Hematopoietic multipotent progenitor cell treated with erythropoietin and hydrocortisone succinate and interleukin-3 and kit ligand, for 4 days (in vitro differentiated cells): ENCODE data around the gene INTS13.
A peak's percentile ranks its signal among the peaks of the same experiment; 100 is the strongest.
"Not testable (repeated sequence)": the region's sequence is repeated elsewhere in the genome, so short reads cannot be mapped to it uniquely, and the experiment has no call there.

Experiments used
- DNase-seq: peaks from one replicate; pipeline ENCODE4 v3.0.0-alpha.2; 2015

INTS13 gene

DNA sequence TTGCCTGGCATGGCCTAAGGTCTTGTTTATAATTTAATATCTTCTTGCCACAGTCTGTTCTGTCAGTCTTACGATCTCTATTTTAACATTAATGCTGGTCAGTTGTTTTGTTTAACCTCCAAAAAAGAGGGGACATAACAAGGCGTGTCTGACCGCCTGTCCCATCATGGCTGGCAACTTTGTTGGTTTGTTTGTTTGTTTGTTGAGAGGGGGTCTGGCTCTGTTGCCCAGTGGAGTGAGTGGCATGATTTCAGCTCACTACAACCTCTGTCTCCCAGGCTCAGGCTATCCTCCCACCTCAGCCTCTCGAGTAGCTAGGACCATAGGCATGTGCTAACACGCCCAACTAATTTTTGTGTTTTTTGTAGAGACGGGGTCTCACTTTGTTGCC, 68.7 kb downstream of the INTS13 start:
- no peak for DNase-seq

GRCh38 chr12:26868447-26869103, 69.2 kb downstream of the INTS13 start:
- peak; percentile 73 for DNase-seq

DNA sequence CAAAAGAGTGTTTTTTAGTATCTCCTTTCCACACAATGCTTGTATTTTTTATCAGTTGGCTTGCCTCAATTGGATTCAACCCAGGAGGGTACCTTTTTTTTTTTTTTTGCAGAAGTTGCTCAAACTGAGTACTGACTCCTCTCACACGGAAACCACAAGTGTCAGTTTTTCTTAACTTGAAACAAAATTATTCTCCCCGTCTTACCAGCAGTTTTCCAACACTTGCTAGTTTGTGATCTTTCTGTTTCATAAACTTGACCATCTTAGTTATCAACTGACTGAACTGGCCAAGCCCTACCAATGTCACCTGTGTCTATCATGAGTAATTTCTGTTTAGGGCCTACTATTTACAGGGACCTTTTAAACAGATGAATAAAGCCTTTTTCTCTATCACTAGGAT, 70.7 kb downstream of the INTS13 start:
- peak; percentile 94 for DNase-seq

GRCh38 chr12:26863515-26863914, 74.3 kb downstream of the INTS13 start:
- DNase-seq, result peak; percentile 65

- DNase-seq, result not testable (repeated sequence)
Observed at GRCh38 chr12:26862787-26863186, 75.0 kb downstream of the INTS13 start.

DNA sequence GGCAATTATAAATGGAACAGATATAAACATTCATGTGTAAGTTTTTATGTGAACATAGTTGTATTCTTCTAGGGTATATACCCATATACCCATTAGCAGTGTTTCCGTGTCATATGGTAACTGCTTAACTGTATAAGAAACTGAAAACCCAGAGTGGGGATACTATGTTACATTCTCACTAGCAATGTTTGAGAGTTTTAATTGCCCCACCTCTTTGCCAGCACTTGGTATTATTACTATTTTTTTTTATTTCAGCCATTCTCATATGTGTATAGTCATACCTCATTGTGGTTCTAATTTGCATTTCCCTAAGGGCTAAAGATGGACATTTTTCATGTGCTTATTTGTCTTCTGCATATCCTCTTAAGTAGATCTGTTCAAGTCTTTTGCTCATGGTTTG, 76.1 kb downstream of the INTS13 start:
- DNase-seq, result no peak

GRCh38 chr12:26857465-26858176, 80.2 kb downstream of the INTS13 start:
- no peak for DNase-seq

DNA sequence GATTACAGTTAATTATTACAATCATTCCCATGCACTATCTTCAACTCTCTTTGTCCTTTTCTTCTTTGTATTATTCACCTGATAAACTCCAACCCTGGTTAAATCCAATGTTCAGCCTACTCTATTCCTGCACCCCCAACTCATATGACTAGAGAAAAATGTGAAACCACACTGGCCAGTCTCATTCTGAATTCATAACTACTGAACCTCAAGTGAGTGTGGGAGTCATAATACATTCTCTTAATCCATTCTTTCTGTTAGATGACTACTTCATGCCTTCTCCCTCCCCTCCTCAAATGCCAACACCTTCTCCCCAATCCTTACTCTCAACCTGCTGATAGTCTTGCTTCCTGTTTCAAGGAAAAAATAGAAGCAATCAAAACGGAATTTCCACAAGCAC, 82.4 kb downstream of the INTS13 start:
- no peak for DNase-seq
